WTC11 (cell line): ENCODE data around the gene SVOP. TPM values are rescaled to one million over a fixed set of nuclear protein-coding genes. Genes with fewer than 3 reads are reported as not detected.

Experiments
- ATAC-seq: fragments of 200-7000 bp; cut with Tn5 transposase; 2 replicates; pipeline ENCODE4 v1.10.0; 2021; ENCODE audit warnings: mild to moderate bottlenecking, moderate library complexity
- CTCF ChIA-PET: fragments of 300-600 bp; sonication (Branson Sonifier 250); formaldehyde crosslinking; loops from one replicate; lab custom pipeline; 2021; ENCODE audit warnings: antibody characterized with exemption; lab: Charles Lee
- POLR2A ChIA-PET: fragments of 350-600 bp; sonication (Branson Sonifier 250); formaldehyde crosslinking; loops from one replicate; lab custom pipeline; 2021; ENCODE audit warnings: antibody characterized with exemption; lab: Charles Lee
- DNase-seq: peaks from one replicate; pipeline ENCODE4 v3.0.0; 2021; ENCODE audit warnings: low spot score
- H3K27ac Mint-ChIP-seq: 2 replicates; pipeline ENCODE4 v1.8.0; 2021; ENCODE audit warnings: mixed read lengths
- H3K27me3 Mint-ChIP-seq: 2 replicates; pipeline ENCODE4 v1.8.0; 2021; ENCODE audit warnings: low read depth, mild to moderate bottlenecking, moderate library complexity, mixed read lengths
- H3K36me3 Mint-ChIP-seq: 2 replicates; pipeline ENCODE4 v1.8.0; 2021; ENCODE audit warnings: mixed read lengths
- H3K4me1 Mint-ChIP-seq: 2 replicates; pipeline ENCODE4 v1.8.0; 2022; ENCODE audit warnings: mixed read lengths
- H3K4me3 Mint-ChIP-seq: 2 replicates; pipeline ENCODE4 v1.8.0; 2021; ENCODE audit warnings: mild to moderate bottlenecking, moderate library complexity, mixed read lengths
- H3K9me3 Mint-ChIP-seq: 2 replicates; pipeline ENCODE4 v1.8.0; 2021; ENCODE audit warnings: mixed read lengths
- E2F4 ChIP-seq: sonication (generic); formaldehyde crosslinking; IDR thresholded peaks from 2 replicates; pipeline ENCODE4 v1.8.1; 2022; ENCODE audit warnings: low read depth, mild to moderate bottlenecking, moderate library complexity, missing genetic modification reagents, borderline replicate concordance
- ESRRA ChIP-seq: sonication (generic); formaldehyde crosslinking; IDR thresholded peaks from 2 replicates; pipeline ENCODE4 v1.8.1; 2022; ENCODE audit warnings: mild to moderate bottlenecking, missing genetic modification reagents, borderline replicate concordance
- ETV6 ChIP-seq: sonication (generic); formaldehyde crosslinking; IDR thresholded peaks from 2 replicates; pipeline ENCODE4 v1.8.1; 2022; ENCODE audit warnings: mild to moderate bottlenecking, missing genetic modification reagents
- GRHL2 ChIP-seq: fragments of 250-450 bp; sonication (Bioruptor Pico); IDR thresholded peaks from 2 replicates; pipeline ENCODE4 v1.8.0; 2022; ENCODE audit warnings: mild to moderate bottlenecking, moderate library complexity; ENCODE audit not compliant: insufficient replicate concordance, severe bottlenecking
- JAZF1 ChIP-seq: fragments of 250-450 bp; sonication (Bioruptor Pico); IDR thresholded peaks from 2 replicates; pipeline ENCODE4 v1.9.0; 2021; ENCODE audit warnings: moderate library complexity, mild to moderate bottlenecking, inconsistent platforms
- KAT7 ChIP-seq: sonication (generic); formaldehyde crosslinking; IDR thresholded peaks from 2 replicates; pipeline ENCODE4 v1.8.1; 2023; ENCODE audit warnings: missing genetic modification reagents, mild to moderate bottlenecking, borderline replicate concordance
- MAX ChIP-seq: sonication (generic); formaldehyde crosslinking; IDR thresholded peaks from 2 replicates; pipeline ENCODE4 v1.8.0; 2022; ENCODE audit warnings: mild to moderate bottlenecking, missing genetic modification reagents
- NFYB ChIP-seq: sonication (generic); formaldehyde crosslinking; conservative IDR thresholded peaks from 2 replicates; pipeline ENCODE4 v1.8.0; 2022; ENCODE audit warnings: low read depth, missing genetic modification reagents
- SOX15 ChIP-seq: fragments of 250-450 bp; sonication (Bioruptor Pico); IDR thresholded peaks from 2 replicates; pipeline ENCODE4 v1.9.0; 2021; ENCODE audit warnings: mild to moderate bottlenecking
- TCF7 ChIP-seq: sonication (generic); formaldehyde crosslinking; IDR thresholded peaks from 2 replicates; pipeline ENCODE4 v1.8.0; 2022; ENCODE audit warnings: mild to moderate bottlenecking, low read depth, missing genetic modification reagents, moderate library complexity
- ZBTB21 ChIP-seq: sonication (generic); formaldehyde crosslinking; IDR thresholded peaks from 2 replicates; pipeline ENCODE4 v1.8.1; 2023; ENCODE audit warnings: mild to moderate bottlenecking, missing genetic modification reagents, borderline replicate concordance
- ZBTB43 ChIP-seq: sonication (generic); formaldehyde crosslinking; IDR thresholded peaks from 2 replicates; pipeline ENCODE4 v1.8.1; 2023; ENCODE audit warnings: mild to moderate bottlenecking, missing genetic modification reagents
- ZNF219 ChIP-seq: sonication (generic); formaldehyde crosslinking; IDR thresholded peaks from 2 replicates; pipeline ENCODE4 v1.8.0; 2023; ENCODE audit warnings: missing genetic modification reagents, mild to moderate bottlenecking, borderline replicate concordance
- ZNF263 ChIP-seq: sonication (generic); formaldehyde crosslinking; IDR thresholded peaks from 2 replicates; pipeline ENCODE4 v1.8.1; 2022; ENCODE audit warnings: low read depth, mild to moderate bottlenecking, moderate library complexity, missing genetic modification reagents
- ZNF281 ChIP-seq: sonication (generic); formaldehyde crosslinking; IDR thresholded peaks from 2 replicates; pipeline ENCODE4 v1.8.0; 2023; ENCODE audit warnings: mild to moderate bottlenecking, missing genetic modification reagents
- ZNF423 ChIP-seq: fragments of 250-450 bp; sonication (Bioruptor Pico); IDR thresholded peaks from 2 replicates; pipeline ENCODE4 v2.1.2; 2022; ENCODE audit warnings: mild to moderate bottlenecking, moderate library complexity
- total RNA-seq: library from RNA; stranded (reverse); gene quantifications from 3 replicates; pipeline ENCODE4 v1.2.3, GENCODE V29; 2021
- TF ChIP-seq, protein P1 (sequence below): sonication (generic); formaldehyde crosslinking; IDR thresholded peaks from 2 replicates; pipeline ENCODE4 v1.8.1; 2023; ENCODE audit warnings: mild to moderate bottlenecking, missing genetic modification reagents, moderate library complexity
- TF ChIP-seq, protein P2 (sequence below): sonication (generic); formaldehyde crosslinking; IDR thresholded peaks from 2 replicates; pipeline ENCODE4 v1.8.1; 2023; ENCODE audit warnings: mild to moderate bottlenecking, missing genetic modification reagents

The SVOP gene
- total RNA-seq, 1 experiment from 2014 or later: 0.04 TPM

DNA sequence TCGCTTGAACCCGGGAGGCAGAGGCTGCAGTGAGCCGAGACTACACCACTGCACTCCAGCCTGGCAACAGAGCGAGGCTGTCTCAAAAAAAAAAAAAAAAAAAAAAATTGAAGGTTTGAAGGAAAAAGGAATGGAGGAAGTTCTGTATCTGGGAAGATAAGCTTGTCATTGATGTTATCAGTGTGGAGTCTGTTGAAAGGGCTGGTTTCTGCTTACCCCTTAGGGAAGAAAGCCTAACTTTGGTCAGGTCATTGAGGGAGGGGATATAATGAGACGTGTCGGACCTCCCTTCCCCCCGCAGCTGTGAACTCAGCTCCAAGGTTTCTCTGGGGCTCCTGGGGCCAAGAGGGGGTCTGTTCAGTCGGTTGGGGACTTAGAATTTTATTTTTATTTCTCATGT is 124.5 kb downstream of the SVOP start:
- no peak overlapping the region for H3K27ac Mint-ChIP-seq
- POLR2A ChIA-PET: interaction anchor here (0.6 kb wide), 1 partner anchor 80 kb away, joined by 3 read pairs; no protein-coding TSS in a partner anchor
- CTCF ChIA-PET: interaction anchor here (0.6 kb wide), 1 partner anchor 232 kb away, joined by 5 read pairs; no protein-coding TSS in a partner anchor
- no peaks in the 10 kb centered on the region for H3K4me1 Mint-ChIP-seq
- no peak for ATAC-seq
- no peak for TF ChIP-seq GRHL2 (CRISPR knock-in tag)
- DNase-seq: no peak
- H3K36me3 Mint-ChIP-seq: no peaks in the 10 kb centered on the region
- H3K27me3 Mint-ChIP-seq: peaks cover 4% of the 10 kb centered on the region
- peaks cover 7% of the 10 kb centered on the region for H3K9me3 Mint-ChIP-seq
- no peak overlapping the region for H3K4me3 Mint-ChIP-seq

GRCh38 chr12:108895220-108895802 is 125.6 kb downstream of the SVOP start:
- H3K27ac Mint-ChIP-seq: no peak overlapping the region
- DNase-seq: no peak
- CTCF ChIA-PET: no interaction called here

More at GRCh38 chr12:108895220-108895802, 125.6 kb downstream of the SVOP start:
- TF ChIP-seq TCF7 (CRISPR knock-in tag): no peak
- TF ChIP-seq JAZF1 (CRISPR knock-in tag): no peak
- no peak for TF ChIP-seq ZNF219 (CRISPR knock-in tag)
- no peak for TF ChIP-seq ESRRA (CRISPR knock-in tag)
- no peak for TF ChIP-seq NFYB (CRISPR knock-in tag)
- TF ChIP-seq ZNF281: no peak
- no peak for TF ChIP-seq ETV6 (CRISPR knock-in tag)
- no peak for TF ChIP-seq ZBTB21
- TF ChIP-seq E2F4 (CRISPR knock-in tag): no peak
- no peak for TF ChIP-seq KAT7 (CRISPR knock-in tag)
- no peak for TF ChIP-seq ZNF263 (CRISPR knock-in tag)
- no peak for TF ChIP-seq SOX15
- TF ChIP-seq ZNF423 (CRISPR knock-in tag): no peak
- TF ChIP-seq, protein P1, sequence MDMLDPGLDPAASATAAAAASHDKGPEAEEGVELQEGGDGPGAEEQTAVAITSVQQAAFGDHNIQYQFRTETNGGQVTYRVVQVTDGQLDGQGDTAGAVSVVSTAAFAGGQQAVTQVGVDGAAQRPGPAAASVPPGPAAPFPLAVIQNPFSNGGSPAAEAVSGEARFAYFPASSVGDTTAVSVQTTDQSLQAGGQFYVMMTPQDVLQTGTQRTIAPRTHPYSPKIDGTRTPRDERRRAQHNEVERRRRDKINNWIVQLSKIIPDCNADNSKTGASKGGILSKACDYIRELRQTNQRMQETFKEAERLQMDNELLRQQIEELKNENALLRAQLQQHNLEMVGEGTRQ: no peak
- no peak for TF ChIP-seq ZBTB43 (CRISPR knock-in tag)
- TF ChIP-seq, protein P2, sequence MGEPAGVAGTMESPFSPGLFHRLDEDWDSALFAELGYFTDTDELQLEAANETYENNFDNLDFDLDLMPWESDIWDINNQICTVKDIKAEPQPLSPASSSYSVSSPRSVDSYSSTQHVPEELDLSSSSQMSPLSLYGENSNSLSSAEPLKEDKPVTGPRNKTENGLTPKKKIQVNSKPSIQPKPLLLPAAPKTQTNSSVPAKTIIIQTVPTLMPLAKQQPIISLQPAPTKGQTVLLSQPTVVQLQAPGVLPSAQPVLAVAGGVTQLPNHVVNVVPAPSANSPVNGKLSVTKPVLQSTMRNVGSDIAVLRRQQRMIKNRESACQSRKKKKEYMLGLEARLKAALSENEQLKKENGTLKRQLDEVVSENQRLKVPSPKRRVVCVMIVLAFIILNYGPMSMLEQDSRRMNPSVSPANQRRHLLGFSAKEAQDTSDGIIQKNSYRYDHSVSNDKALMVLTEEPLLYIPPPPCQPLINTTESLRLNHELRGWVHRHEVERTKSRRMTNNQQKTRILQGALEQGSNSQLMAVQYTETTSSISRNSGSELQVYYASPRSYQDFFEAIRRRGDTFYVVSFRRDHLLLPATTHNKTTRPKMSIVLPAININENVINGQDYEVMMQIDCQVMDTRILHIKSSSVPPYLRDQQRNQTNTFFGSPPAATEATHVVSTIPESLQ (CRISPR knock-in tag): no peak
- no peak for TF ChIP-seq MAX (CRISPR knock-in tag)
- TF ChIP-seq, all 79 proteins: peak for 0
- peaks cover 11% of the 10 kb centered on the region for H3K9me3 Mint-ChIP-seq
- H3K27me3 Mint-ChIP-seq: no peaks in the 10 kb centered on the region
- no peak overlapping the region for H3K4me3 Mint-ChIP-seq
- no peaks in the 10 kb centered on the region for H3K4me1 Mint-ChIP-seq
- POLR2A ChIA-PET: no interaction called here
- H3K36me3 Mint-ChIP-seq: peaks cover 3% of the 10 kb centered on the region; the same call in 1 of the 2 replicates
- no peak for ATAC-seq
